ENCODE results near the gene STAT4.

STAT4 gene

GRCh38 chr2:190981333-190981732 is 169.5 kb downstream of the STAT4 start:
- H3K4me3 ChIP-seq (ENCODE audit: low read depth, low read length): no peak overlapping the region
- TF ChIP-seq CTCF (IDR thresholded peaks at IDR 0.05; ENCODE audit: insufficient read depth, low read depth, low read length, missing control alignments): no peak
- DNase-seq (ENCODE audit: low read depth): no peak

- no peak for DNase-seq (ENCODE audit: low read depth)
- no peak for TF ChIP-seq CTCF (IDR thresholded peaks at IDR 0.05; ENCODE audit: insufficient read depth, low read depth, low read length, missing control alignments)
- H3K4me3 ChIP-seq (ENCODE audit: low read depth, low read length): no peak overlapping the region
Measured at GRCh38 chr2:190980630-190981209, 170.1 kb downstream of the STAT4 start.

- TF ChIP-seq CTCF (IDR thresholded peaks at IDR 0.05; ENCODE audit: insufficient read depth, low read depth, low read length, missing control alignments): no peak
- no peak overlapping the region for H3K4me3 ChIP-seq (ENCODE audit: low read depth, low read length)
- no peak for DNase-seq (ENCODE audit: low read depth)
Measured at GRCh38 chr2:190979906-190980629, 170.7 kb downstream of the STAT4 start.
